ENCODE results near the gene MYO1B. TPM values are rescaled to one million over a fixed set of nuclear protein-coding genes. Genes with fewer than 3 reads are reported as not detected.

MYO1B gene
- total and polyA plus RNA-seq, 2 of the 4 experiments (the other 2 are of a cell fraction) = 57.2 to 116 TPM

DNA sequence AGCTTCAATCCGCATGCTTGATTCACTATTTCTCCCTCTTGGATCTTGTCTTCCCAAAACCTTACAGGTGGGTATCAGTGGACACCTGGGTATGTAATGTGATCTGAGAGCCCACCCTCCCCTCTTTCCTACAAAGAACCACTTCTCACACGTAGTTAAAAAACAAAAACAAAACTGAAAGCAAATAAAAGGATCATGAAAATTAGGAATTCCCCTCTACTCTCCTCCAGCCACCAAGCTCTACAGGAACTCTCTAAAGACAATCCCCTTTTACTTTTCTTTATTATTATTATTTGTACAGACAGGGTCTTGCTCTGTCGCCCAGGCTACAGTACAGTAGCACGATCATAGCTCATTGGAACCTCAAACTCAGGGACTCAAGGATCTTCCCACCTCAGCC lies 40.8 kb upstream of the MYO1B start:
- H3K14ac ChIP-seq (replicated peaks; ENCODE audit: low read depth, low read length) = no peak overlapping the region
- H4K8ac ChIP-seq (ENCODE audit: low read depth in 2 of 2, low read length in 2 of 2) = no peak overlapping the region; a peak in 1 of 4 replicates
- no peaks in the 10 kb centered on the region for H3K27me3 ChIP-seq (ENCODE audit: control insufficient read depth, insufficient read depth, low read length)
- intact Hi-C loops (cut with micrococcal nuclease) = no loop called here
- CTCF ChIA-PET = interaction anchor here (0.7 kb wide), 1 partner anchor 142 kb away, joined by 6 read pairs; no protein-coding TSS in a partner anchor
- H2AK5ac ChIP-seq (ENCODE audit: low read depth, low read length) = peak overlapping the region; percentile 51; the same call in 1 of the 2 replicates
- H3K4me3 ChIP-seq (ENCODE audit: insufficient read depth, low read depth, low read length) = no peak overlapping the region
- H4K20me1 ChIP-seq (ENCODE audit: insufficient read depth, low read length) = no peaks in the 10 kb centered on the region
- no peak for DNase-seq
- no peaks in the 10 kb centered on the region for H3K36me3 ChIP-seq (ENCODE audit: control insufficient read depth, insufficient read depth, low read length)
- H3K56ac ChIP-seq (ENCODE audit: extremely low read depth, insufficient read depth, low read length) = no peak overlapping the region
- H3K4me1 ChIP-seq (ENCODE audit: control insufficient read depth, insufficient read depth, low read length) = peaks cover 12% of the 10 kb centered on the region
- peak overlapping the region; percentile 70; the same call in 1 of the 2 replicates for H3K18ac ChIP-seq (ENCODE audit: low read depth, low read length)
- H4K91ac ChIP-seq (ENCODE audit: insufficient read depth, low read depth, low read length) = peak overlapping the region; percentile 28; the same call in 1 of the 2 replicates
- no peak for ATAC-seq (ENCODE audit: low read depth)
- no peak overlapping the region for H3K4me2 ChIP-seq (ENCODE audit: low read depth, low read length)
- peak overlapping the region; percentile 95 for H2BK15ac ChIP-seq (ENCODE audit: low read depth, low read length)
- peak overlapping the region; percentile 78 for H2BK5ac ChIP-seq (ENCODE audit: low read depth, low read length, poor library complexity, severe bottlenecking)
- H3K27ac ChIP-seq (ENCODE audit: insufficient read depth, low read length) = no peak overlapping the region
- no peak overlapping the region for H3K9ac ChIP-seq (ENCODE audit: low read depth, low read length)
- no peak overlapping the region for H3K23ac ChIP-seq (ENCODE audit: low read depth, low read length)
- POLR2A ChIA-PET (ENCODE audit: unreplicated experiment) = no interaction called here
- dilution Hi-C loops (cut with HindIII; ENCODE audit: low sequenced_read_pairs, unreplicated experiment) = no loop called here
- no TSS peak for BruUV-seq (replicated peaks)
- peaks cover 4% of the 10 kb centered on the region; the same call in 1 of the 2 replicates for H3K9me1 ChIP-seq (ENCODE audit: insufficient read depth, low read length)
- H3K79me1 ChIP-seq (ENCODE audit: low read depth in 1 of 2, low read length in 2 of 2) = no peaks in the 10 kb centered on the region; a peak in 1 of 4 replicates
- H2BK20ac ChIP-seq (ENCODE audit: low read depth, low read length) = peak overlapping the region; percentile 75; the same call in 1 of the 2 replicates
- peak overlapping the region; percentile 62; the same call in 1 of the 2 replicates for H2BK120ac ChIP-seq (ENCODE audit: low read depth, low read length)
- no peak overlapping the region for H2AFZ ChIP-seq (replicated peaks; ENCODE audit: low read length, poor library complexity)
- peak overlapping the region; percentile 19 for H3K4ac ChIP-seq (ENCODE audit: low read depth, low read length)
- peak overlapping the region; percentile 25; the same call in 1 of the 2 replicates for H4K5ac ChIP-seq (ENCODE audit: low read depth, low read length)
- no peak overlapping the region for H2AK9ac ChIP-seq (replicated peaks; ENCODE audit: low read depth, low read length, poor library complexity)
- peaks cover 3% of the 10 kb centered on the region; the same call in 1 of the 2 replicates for H3K9me3 ChIP-seq (ENCODE audit: control insufficient read depth, insufficient read depth, low read length)
- no peak for TF ChIP-seq MXI1 (IDR thresholded peaks at IDR 0.05; ENCODE audit: borderline replicate concordance, low read depth, low read length)
- TF ChIP-seq RCOR1 (IDR thresholded peaks at IDR 0.05; ENCODE audit: insufficient replicate concordance, low read length) = no peak
- no peak for TF ChIP-seq BHLHE40 (IDR thresholded peaks at IDR 0.05; ENCODE audit: low read depth, low read length)
- TF ChIP-seq, protein P1, sequence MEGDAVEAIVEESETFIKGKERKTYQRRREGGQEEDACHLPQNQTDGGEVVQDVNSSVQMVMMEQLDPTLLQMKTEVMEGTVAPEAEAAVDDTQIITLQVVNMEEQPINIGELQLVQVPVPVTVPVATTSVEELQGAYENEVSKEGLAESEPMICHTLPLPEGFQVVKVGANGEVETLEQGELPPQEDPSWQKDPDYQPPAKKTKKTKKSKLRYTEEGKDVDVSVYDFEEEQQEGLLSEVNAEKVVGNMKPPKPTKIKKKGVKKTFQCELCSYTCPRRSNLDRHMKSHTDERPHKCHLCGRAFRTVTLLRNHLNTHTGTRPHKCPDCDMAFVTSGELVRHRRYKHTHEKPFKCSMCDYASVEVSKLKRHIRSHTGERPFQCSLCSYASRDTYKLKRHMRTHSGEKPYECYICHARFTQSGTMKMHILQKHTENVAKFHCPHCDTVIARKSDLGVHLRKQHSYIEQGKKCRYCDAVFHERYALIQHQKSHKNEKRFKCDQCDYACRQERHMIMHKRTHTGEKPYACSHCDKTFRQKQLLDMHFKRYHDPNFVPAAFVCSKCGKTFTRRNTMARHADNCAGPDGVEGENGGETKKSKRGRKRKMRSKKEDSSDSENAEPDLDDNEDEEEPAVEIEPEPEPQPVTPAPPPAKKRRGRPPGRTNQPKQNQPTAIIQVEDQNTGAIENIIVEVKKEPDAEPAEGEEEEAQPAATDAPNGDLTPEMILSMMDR (conservative IDR thresholded peaks at IDR 0.05; ENCODE audit: low read depth, low read length) = no peak
- no peak for TF ChIP-seq RAD21 (IDR thresholded peaks at IDR 0.05; ENCODE audit: low read length)
- TF ChIP-seq MAZ (IDR thresholded peaks at IDR 0.05; ENCODE audit: borderline replicate concordance, low read depth, low read length) = no peak
- TF ChIP-seq USF2 (IDR thresholded peaks at IDR 0.05; ENCODE audit: low read depth, low read length) = no peak
- no peak for TF ChIP-seq CHD1 (IDR thresholded peaks at IDR 0.05; ENCODE audit: low read depth, low read length)
- TF ChIP-seq SMC3 (IDR thresholded peaks at IDR 0.05; ENCODE audit: low read depth, low read length) = no peak
- no peak for TF ChIP-seq POLR2A (IDR thresholded peaks at IDR 0.05; ENCODE audit: low read depth, low read length)
- no peak for TF ChIP-seq RFX5 (IDR thresholded peaks at IDR 0.05; ENCODE audit: low read depth, low read length)
- TF ChIP-seq NFE2L2 (IDR thresholded peaks at IDR 0.05; ENCODE audit: low read depth, low read length) = no peak
- TF ChIP-seq CEBPB (IDR thresholded peaks at IDR 0.05; ENCODE audit: low read depth, low read length) = no peak
- TF ChIP-seq ELK1 (IDR thresholded peaks at IDR 0.05; ENCODE audit: borderline replicate concordance, low read depth, low read length) = no peak
- no peak for TF ChIP-seq MAFK (IDR thresholded peaks at IDR 0.05; ENCODE audit: low read depth, low read length)
- TF ChIP-seq FOS (IDR thresholded peaks at IDR 0.05; ENCODE audit: low read depth, low read length) = no peak
- in situ Hi-C loops (cut with MboI; ENCODE audit: low sequenced_read_pairs) = no loop called here
- WGBS, 2 experiments (ENCODE audit: extremely low coverage in 2 of 2, insufficient read length in 1 of 2) = no CpG with 5 or more reads among the region's 4 CpGs

All from IMR-90 (cell line).